Smooth muscle cell of the coronary artery (primary cell): Measurements from ENCODE around the gene EXD1. TPM values are rescaled to one million over a fixed set of nuclear protein-coding genes. Genes with fewer than 3 reads are reported as not detected.

ENCODE experiments used
- total RNA-seq: library from RNA; depleted of rRNA; stranded (reverse); fragments of >200 nt; gene quantifications from 2 replicates; pipeline ENCODE4 v1.2.3, GENCODE V29; 2014; ENCODE audit warnings: low replicate concordance

Gene EXD1, protein sequence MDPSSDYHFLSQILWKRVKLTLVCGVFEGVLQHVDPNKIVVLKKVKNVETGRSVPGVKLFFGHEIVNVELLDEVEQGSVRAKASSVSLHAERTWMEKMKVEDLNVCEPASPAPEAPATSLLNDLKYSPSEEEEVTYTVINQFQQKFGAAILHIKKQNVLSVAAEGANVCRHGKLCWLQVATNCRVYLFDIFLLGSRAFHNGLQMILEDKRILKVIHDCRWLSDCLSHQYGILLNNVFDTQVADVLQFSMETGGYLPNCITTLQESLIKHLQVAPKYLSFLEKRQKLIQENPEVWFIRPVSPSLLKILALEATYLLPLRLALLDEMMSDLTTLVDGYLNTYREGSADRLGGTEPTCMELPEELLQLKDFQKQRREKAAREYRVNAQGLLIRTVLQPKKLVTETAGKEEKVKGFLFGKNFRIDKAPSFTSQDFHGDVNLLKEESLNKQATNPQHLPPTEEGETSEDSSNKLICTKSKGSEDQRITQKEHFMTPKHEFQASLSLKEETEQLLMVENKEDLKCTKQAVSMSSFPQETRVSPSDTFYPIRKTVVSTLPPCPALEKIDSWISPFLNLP
- total RNA-seq, result not detected in 2 replicates

DNA sequence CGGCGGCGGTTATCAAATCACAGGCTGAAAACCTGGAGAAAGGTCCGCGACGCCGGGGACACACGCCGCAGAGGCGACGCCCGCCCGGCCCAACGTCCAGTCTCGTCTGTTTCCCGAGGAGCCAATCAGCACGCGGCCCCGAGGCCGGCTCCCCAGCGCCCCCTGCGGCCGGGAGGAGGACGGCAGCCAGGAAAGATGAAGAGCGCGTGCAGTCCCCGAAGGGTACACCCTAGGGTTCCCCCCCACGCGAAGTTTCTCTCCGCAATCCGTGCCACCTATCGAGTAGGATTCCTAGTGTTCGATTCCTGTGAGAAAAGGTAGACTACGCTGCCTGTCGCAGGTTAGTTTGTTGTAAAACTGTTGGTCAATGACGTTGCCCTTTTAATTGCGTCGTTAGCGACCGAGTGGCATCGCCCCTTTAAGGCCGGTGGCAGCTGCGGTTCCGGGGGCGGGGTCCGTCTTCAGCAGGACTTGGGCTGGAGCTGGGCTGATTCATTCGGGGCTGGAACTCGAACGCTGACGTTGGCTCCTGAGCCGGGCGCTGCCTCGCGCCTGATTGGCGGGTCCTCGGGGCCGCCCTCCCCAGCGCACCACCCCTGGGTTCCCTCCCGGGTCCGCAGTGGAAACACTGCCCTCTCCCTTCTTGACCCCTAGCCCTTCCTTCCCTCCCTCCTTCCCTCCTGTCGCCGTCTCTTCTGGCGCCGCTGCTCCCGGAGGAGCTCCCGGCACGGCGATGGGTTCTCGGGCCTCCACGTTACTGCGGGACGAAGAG is at the start of gene EXD1, which contains the start of gene CHP1:
TSS of gene EXD1 (minus strand) at position 108 of the 772 bp plus-strand sequence. CDS start 4,182 bp downstream, outside the sequence.
TSS of gene CHP1 (plus strand) at position 619 of the 772 bp plus-strand sequence. CDS start at position 734, 115 bp downstream.

Other genes with a start within 250 kb of the EXD1 start
- 13.0 and 20.5 TPM in 2 replicates for gene INO80, start 114.5 kb downstream of the EXD1 start, total RNA-seq
- 48.9 and 59.9 TPM in 2 replicates for gene CHP1, start 511 bp upstream of the EXD1 start, total RNA-seq
- 2.2 TPM in 1 of 2 replicates, not detected in the other for gene OIP5, start 101.8 kb upstream of the EXD1 start, total RNA-seq
- gene NUSAP1, start 102.1 kb upstream of the EXD1 start, total RNA-seq, result 3.6 and 13.5 TPM in 2 replicates
- gene NDUFAF1, start 171.7 kb upstream of the EXD1 start, total RNA-seq, result 5.9 and 19.3 TPM in 2 replicates
- gene RTF1, start 186.3 kb upstream of the EXD1 start, total RNA-seq, result 8.0 and 13.9 TPM in 2 replicates